Inferior parietal cortex (tissue), 1 donor: ENCODE data around the gene WDR72.
"Not testable (repeated sequence)": the region's sequence is repeated elsewhere in the genome, so short reads cannot be mapped to it uniquely, and the experiment has no call there.

Experiments
- DNase-seq: peaks from one replicate; pipeline ENCODE4 v3.0.0-alpha.2; 2016; ENCODE audit errors: extremely low spot score

The WDR72 gene

GRCh38 chr15:53709821-53710220, 49.6 kb downstream of the WDR72 start:
- no peak for DNase-seq

- no peak for DNase-seq
Observed at GRCh38 chr15:53695365-53695764, 64.1 kb downstream of the WDR72 start.

- DNase-seq: no peak
Observed at GRCh38 chr15:53694476-53694874, 65.0 kb downstream of the WDR72 start.

- no peak for DNase-seq
Observed at GRCh38 chr15:53693729-53694475, 65.6 kb downstream of the WDR72 start.

GRCh38 chr15:53684162-53684561, 75.3 kb downstream of the WDR72 start:
- not testable (repeated sequence) for DNase-seq

GRCh38 chr15:53681056-53681455, 78.4 kb downstream of the WDR72 start:
- no peak for DNase-seq

- DNase-seq: no peak
Observed at GRCh38 chr15:53675832-53676231, 83.6 kb downstream of the WDR72 start.

- DNase-seq: no peak
Observed at GRCh38 chr15:53671545-53671944, 87.9 kb downstream of the WDR72 start.

- no peak for DNase-seq
Observed at GRCh38 chr15:53670701-53671100, 88.8 kb downstream of the WDR72 start.

- no peak for DNase-seq
Observed at GRCh38 chr15:53665930-53666329, 93.5 kb downstream of the WDR72 start.

GRCh38 chr15:53658827-53659555, 100.5 kb downstream of the WDR72 start:
- DNase-seq: no peak

- DNase-seq: no peak
Observed at GRCh38 chr15:53658255-53658654, 101.2 kb downstream of the WDR72 start.

GRCh38 chr15:53648934-53649333, 110.5 kb downstream of the WDR72 start:
- no peak for DNase-seq

GRCh38 chr15:53644660-53645059, 114.8 kb downstream of the WDR72 start:
- no peak for DNase-seq

GRCh38 chr15:53634517-53635106, 124.9 kb downstream of the WDR72 start:
- no peak for DNase-seq

GRCh38 chr15:53627279-53627678, 132.2 kb downstream of the WDR72 start:
- DNase-seq: no peak

- no peak for DNase-seq
Observed at GRCh38 chr15:53625962-53626845, 133.3 kb downstream of the WDR72 start.

- DNase-seq: no peak
Observed at GRCh38 chr15:53625260-53625659, 134.2 kb downstream of the WDR72 start.

- no peak for DNase-seq
Observed at GRCh38 chr15:53618461-53618860, 141.0 kb downstream of the WDR72 start.

- DNase-seq: no peak
Observed at GRCh38 chr15:53611145-53611920, 148.1 kb downstream of the WDR72 start.

- DNase-seq: no peak
Observed at GRCh38 chr15:53591041-53591440, 168.4 kb downstream of the WDR72 start.
